ENCODE data around the gene ATF7. TPM values are rescaled to one million over a fixed set of nuclear protein-coding genes. Genes with fewer than 3 reads are reported as not detected.

ATF7 gene
- total and polyA plus RNA-seq, 2 donors (not counting 3 experiments of a cell fraction or from before 2014, with no cell fraction given) = 36.0 to 68.5 TPM

GRCh38 chr12:53467082-53467481 lies 159.1 kb downstream of the ATF7 start:
- no peak for TF ChIP-seq POLR2AphosphoS5 (IDR thresholded peaks at IDR 0.05; ENCODE audit: insufficient read depth, low read depth, low read length)
- no peak for TF ChIP-seq JUN (IDR thresholded peaks at IDR 0.05; ENCODE audit: borderline replicate concordance, insufficient read depth, insufficient read length, low read depth)
- TF ChIP-seq, protein P1, sequence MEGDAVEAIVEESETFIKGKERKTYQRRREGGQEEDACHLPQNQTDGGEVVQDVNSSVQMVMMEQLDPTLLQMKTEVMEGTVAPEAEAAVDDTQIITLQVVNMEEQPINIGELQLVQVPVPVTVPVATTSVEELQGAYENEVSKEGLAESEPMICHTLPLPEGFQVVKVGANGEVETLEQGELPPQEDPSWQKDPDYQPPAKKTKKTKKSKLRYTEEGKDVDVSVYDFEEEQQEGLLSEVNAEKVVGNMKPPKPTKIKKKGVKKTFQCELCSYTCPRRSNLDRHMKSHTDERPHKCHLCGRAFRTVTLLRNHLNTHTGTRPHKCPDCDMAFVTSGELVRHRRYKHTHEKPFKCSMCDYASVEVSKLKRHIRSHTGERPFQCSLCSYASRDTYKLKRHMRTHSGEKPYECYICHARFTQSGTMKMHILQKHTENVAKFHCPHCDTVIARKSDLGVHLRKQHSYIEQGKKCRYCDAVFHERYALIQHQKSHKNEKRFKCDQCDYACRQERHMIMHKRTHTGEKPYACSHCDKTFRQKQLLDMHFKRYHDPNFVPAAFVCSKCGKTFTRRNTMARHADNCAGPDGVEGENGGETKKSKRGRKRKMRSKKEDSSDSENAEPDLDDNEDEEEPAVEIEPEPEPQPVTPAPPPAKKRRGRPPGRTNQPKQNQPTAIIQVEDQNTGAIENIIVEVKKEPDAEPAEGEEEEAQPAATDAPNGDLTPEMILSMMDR (IDR thresholded peaks at IDR 0.05; ENCODE audit: extremely low read depth in 1 of 2, insufficient read depth in 1 of 2, low read depth in 1 of 2, low read length in 2 of 2) = no peak
- TF ChIP-seq GATA2 (IDR thresholded peaks at IDR 0.05; ENCODE audit: insufficient read depth, insufficient read length, low read depth, low read length) = no peak
- TF ChIP-seq, protein P2, sequence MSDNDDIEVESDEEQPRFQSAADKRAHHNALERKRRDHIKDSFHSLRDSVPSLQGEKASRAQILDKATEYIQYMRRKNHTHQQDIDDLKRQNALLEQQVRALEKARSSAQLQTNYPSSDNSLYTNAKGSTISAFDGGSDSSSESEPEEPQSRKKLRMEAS (IDR thresholded peaks at IDR 0.05; ENCODE audit: insufficient read depth, insufficient read length) = no peak
- TF ChIP-seq POLR2A (IDR thresholded peaks at IDR 0.05; ENCODE audit: low read depth, low read length) = no peak
- TF ChIP-seq EZH2 (IDR thresholded peaks at IDR 0.05; ENCODE audit: borderline replicate concordance, low read depth, low read length, severe bottlenecking) = no peak
- no peak for TF ChIP-seq FOS (IDR thresholded peaks at IDR 0.05; ENCODE audit: borderline replicate concordance, insufficient read depth, low read length)
- no peak for TF ChIP-seq MYC (IDR thresholded peaks at IDR 0.05; ENCODE audit: low read depth, low read length)
- Histone ChIP-seq H3K36me3 (ENCODE audit: control insufficient read depth in 2 of 2, extremely low read depth in 1 of 2, insufficient read depth in 2 of 2, low read length in 2 of 2) (peaks cover 79 to 83% of the 10 kb centered on the region in 2 experiments), H3K4me1 (ENCODE audit: control insufficient read depth, extremely low read depth, insufficient read depth, low read length) (no peaks in the 10 kb centered on the region), H3K27ac (ENCODE audit: insufficient read depth, low read depth, low read length) (no peak overlapping the region), H3K79me2 (ENCODE audit: control insufficient read depth, insufficient read depth, low read length) (peaks cover 78% of the 10 kb centered on the region), H3K4me2 (ENCODE audit: insufficient read depth, low read length) (no peak overlapping the region), H3K27me3 (ENCODE audit: control insufficient read depth in 2 of 2, insufficient read depth in 2 of 2, low read length in 2 of 2) (no peaks in the 10 kb centered on the region), H3K9me1 (replicated peaks; ENCODE audit: control insufficient read depth, extremely low read depth, insufficient read depth, low read length) (no peaks in the 10 kb centered on the region), H3K9me3 (replicated peaks; ENCODE audit: control insufficient read depth, insufficient read depth, low read length) (no peaks in the 10 kb centered on the region), H2AFZ (ENCODE audit: low read depth, low read length) (no peak overlapping the region), H3K4me3 (replicated peaks in 1 of 3; ENCODE audit: insufficient read depth in 1 of 3, low read depth in 1 of 3, low read length in 3 of 3) (no peak overlapping the region), H4K20me1 (replicated peaks; ENCODE audit: control insufficient read depth, extremely low read depth, insufficient read depth, low read length) (peaks cover 22% of the 10 kb centered on the region), H3K9ac (replicated peaks; ENCODE audit: extremely low read depth, insufficient read depth, low read length) (no peak overlapping the region)
- no peak for FAIRE-seq
- dilution Hi-C loops (cut with MboI; ENCODE audit: extremely low pct_ligation_motif_present, low sequenced_read_pairs) = no loop called here
- BruUV-seq (replicated peaks) = no TSS peak
- no peak for DNase-seq (ENCODE audit: low read depth, low spot score)
- ChIA-PET POLR2A (no interaction called here), CTCF (interaction anchor here (1.8 kb wide), 1 partner anchor 15 kb away, joined by 4 read pairs; no protein-coding TSS in a partner anchor)
- intact Hi-C loops (cut with micrococcal nuclease) = no loop called here
